HG02973 (cell line): ENCODE data around the gene SRPX.

Source experiments
- ATAC-seq: cut with Tn5 transposase; IDR thresholded peaks from one replicate; pipeline ENCODE4 v1.9.1; 2021; ENCODE audit warnings: moderate library complexity; ENCODE audit not compliant: unreplicated experiment

Gene SRPX

DNA sequence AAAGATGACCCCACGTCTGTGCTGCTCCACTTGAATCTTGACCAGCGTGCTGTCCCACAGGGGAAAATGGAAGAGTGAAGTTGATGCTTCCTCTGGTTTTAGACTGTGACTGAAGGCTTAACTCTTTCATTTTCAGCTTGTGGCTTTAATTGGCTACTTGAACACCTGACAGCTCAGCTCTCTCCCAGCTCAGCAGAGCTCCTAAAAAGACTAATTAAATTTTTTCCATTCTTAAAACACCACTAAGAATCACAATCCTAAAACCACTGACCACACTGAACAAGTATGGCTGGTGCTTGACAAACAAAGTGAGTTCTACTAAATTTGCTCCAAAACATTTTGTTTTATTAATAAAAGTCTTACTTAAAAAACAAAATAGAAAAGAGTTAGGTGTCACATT lies 71.7 kb downstream of the SRPX start:
- no peak for ATAC-seq

DNA sequence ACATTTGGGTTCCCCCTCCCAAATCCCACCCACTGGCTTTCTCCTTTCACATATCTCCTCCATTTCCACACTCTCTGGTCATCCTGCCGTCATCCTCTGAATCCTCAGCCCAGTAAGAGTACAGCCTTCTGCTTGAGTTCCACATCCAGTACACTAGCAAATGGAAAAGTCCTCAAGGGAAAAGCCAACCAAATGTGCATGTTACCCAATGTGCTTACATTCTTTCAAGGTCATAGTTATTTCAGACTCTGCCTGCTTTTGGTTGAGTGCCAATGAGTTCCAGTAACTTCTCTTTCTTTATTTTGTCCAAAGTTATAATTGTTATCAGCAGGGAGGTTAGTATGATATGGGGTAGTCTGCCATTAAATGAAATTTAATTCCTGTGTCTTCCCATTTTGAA lies 78.1 kb downstream of the SRPX start:
- no peak for ATAC-seq

DNA sequence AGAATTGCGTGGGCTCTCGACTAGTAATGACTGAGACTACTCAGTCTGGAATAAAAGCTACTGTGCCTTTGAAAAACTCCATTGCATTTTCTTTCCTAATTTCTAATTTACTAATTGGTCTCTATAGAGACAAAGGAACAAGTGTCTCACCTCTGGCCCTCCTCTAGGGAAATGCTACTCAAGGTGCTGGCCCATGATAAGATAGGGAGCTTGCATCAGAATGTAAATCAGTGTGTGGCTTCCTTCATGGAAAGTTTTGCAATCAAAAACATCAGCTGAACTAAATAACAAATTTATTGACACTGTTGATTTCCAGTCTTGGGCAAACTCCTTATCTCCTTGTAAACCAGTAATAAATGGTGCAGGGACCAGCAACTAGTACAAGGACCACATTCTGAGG lies 81.8 kb downstream of the SRPX start:
- ATAC-seq: no peak

DNA sequence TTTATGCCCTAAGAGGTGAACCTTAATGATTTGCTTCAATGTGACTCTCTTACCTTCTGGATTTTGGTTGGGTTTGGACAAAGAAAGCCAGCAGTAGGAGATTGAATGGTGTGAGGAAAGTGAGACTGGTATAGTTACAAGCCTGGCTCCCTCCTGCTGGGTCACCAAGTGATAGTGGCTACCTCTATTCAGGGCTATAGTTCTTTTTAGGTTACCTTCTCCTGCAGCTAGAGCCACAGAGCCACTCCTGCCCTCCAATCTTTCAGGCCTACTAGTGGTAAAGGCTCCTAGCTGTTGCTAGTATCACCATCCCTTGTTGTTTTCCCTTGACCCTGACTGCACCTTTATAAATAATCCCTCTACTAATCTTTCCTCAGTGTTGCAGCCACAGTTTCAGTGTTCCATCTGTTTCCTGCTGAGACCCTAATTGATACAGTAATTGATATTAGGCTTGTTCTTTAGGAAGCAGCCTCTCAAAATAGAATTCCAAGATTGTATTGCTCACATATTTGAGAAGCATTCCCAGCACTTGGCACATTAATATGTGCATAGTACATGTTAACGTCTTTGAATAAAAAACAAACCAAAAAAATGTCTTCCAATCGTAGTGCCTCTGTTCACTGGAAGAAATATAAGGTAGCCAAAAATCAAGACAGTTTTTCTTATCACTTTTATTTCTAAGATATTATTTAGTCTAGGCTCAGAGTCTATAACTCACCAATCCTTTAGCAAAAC lies 82.3 kb downstream of the SRPX start:
- no peak for ATAC-seq

DNA sequence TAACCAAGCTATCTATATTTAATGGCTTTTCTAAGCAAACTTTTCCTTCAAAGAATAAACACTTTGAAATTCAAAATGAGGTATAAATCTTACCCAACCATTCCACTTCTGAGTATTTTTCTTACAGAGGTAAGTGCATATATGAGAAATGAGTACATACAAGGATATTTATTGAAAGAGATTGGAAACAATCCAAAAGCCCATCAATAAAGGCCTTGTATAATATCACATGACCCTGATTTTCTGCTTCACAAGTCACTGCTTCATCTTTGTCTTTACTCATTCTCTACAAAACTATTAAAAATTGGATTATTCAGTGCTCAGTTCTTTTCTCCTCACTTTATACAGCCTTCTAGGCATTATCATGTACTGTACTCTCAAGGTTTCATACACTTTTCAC lies 91.3 kb downstream of the SRPX start:
- ATAC-seq: no peak

- no peak for ATAC-seq
Measured at GRCh38 chrX:38127961-38128360, 92.7 kb downstream of the SRPX start.

- ATAC-seq: no peak
Measured at GRCh38 chrX:38126179-38126578, 94.5 kb downstream of the SRPX start.

DNA sequence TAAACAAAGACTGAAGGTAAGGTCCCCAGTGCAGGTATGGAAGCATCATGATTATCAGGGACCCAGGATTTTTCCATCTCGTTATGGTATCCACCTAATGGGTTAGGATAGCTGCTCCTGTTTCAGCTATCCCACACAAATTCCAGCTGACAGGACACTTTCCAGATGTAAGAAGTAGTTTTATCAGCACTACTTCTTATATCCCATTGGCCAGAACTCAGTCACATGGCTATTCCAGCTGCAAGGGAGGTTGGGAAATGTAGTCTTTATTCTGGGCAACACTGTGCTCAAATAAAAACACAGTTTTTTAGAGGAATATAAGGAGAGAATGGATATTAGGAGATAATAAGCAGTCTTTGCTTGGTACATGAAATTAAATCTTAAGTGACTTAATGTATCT lies 96.7 kb downstream of the SRPX start:
- ATAC-seq: no peak

DNA sequence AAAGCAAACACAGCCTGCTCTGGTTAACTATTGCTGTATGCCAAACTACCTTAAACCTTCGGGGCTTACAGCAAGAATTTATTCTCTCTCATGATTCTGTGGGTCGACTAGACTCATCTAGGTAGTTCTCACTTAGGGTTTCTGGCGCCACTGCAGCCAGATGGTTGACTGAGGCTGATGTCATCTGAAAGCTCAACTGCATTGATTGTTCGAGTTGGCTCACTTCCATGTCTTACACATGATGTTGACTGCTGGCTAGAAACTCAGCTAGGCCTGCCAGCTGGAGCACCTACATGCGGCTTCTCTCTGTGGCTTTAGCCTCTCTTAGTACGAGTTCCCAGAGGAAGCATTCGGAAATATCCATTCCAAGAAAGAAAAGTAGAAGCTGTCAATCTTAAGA lies 103.2 kb downstream of the SRPX start:
- no peak for ATAC-seq

- ATAC-seq: no peak
Measured at GRCh38 chrX:38116706-38117105, 104.0 kb downstream of the SRPX start.

DNA sequence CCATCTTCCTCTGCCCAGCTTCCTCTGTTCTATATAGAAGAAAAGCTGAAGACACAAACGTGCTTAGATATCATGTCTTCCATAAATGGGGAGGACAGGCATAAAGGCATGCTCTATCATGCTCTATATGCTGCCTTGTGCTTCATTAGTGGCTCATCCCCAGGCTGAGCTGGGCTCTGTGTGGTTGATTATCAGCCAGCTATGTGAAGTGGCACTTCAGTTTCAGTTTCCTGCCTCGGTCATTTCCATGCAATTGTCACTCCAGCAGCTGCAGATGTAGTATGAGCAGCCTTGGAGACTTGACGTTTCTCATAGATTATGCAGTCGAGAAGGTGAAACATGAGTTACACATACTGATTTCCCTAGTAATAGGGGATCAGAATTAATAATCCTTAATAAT lies 108.1 kb downstream of the SRPX start:
- no peak for ATAC-seq

- no peak for ATAC-seq
Measured at GRCh38 chrX:38111196-38111595, 109.5 kb downstream of the SRPX start.

DNA sequence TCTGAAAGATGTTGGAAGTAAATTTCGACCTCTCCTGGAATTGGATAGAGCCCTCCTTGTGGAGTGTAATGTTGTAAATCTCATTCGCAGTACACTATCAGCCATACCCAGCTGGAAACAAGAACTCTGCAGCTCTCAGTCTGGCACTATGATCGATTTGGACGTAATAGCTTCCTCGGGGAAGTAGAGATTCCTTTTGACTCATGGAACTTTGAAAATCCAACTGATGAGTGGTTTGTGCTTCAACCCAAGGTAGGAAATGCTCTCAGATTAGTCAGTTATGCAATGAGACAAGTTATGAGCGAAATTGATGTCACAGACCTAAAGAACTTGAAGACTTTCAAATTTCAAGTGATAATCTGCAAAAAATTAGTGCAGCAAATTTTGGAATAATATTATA lies 110.4 kb downstream of the SRPX start:
- no peak for ATAC-seq

- ATAC-seq: no peak
Measured at GRCh38 chrX:38109042-38109898, 111.4 kb downstream of the SRPX start.

DNA sequence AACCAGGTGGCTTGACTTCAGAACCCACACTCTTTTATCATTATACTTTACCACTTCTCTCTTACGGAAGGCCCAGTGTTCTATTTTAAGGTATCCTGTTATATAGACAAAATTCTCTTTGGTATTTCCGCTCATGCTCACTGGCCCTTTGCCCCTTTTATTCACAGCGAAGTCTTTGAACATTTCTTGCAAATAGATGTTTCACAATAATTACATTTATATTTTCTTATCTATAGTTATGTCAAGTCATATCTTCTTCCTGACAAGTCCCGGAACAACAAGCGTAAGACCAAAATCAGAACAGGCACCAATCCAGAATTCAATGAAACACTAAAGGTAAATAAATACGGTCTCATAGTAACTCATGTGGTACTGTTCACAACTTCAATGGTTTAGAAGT lies 112.3 kb downstream of the SRPX start:
- ATAC-seq: no peak

- ATAC-seq: no peak
Measured at GRCh38 chrX:38106991-38107655, 113.5 kb downstream of the SRPX start.

DNA sequence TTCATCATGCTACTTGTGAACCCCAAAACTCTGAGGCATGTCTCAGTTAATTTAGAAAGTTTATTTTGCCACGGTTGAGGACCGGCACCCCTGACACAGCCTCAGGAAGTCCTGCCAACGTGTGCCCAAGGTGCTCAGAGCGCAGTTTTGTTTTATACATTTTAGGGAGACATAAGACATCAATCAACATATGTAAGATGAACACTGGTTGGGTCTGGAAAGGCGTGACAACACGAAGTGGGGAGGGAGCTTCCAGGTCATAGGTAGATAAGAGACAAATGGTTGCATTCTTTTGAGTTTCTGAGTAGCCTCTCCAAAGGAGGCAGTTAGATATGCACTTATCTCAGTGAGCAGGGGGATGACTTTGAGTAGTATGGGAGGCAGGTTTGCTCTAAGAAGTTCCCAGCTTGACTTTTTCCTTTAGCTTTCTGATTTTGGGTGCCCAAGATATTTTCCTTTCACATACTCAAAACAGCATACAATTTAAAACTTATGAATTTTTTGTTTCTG lies 115.4 kb downstream of the SRPX start:
- no peak for ATAC-seq

DNA sequence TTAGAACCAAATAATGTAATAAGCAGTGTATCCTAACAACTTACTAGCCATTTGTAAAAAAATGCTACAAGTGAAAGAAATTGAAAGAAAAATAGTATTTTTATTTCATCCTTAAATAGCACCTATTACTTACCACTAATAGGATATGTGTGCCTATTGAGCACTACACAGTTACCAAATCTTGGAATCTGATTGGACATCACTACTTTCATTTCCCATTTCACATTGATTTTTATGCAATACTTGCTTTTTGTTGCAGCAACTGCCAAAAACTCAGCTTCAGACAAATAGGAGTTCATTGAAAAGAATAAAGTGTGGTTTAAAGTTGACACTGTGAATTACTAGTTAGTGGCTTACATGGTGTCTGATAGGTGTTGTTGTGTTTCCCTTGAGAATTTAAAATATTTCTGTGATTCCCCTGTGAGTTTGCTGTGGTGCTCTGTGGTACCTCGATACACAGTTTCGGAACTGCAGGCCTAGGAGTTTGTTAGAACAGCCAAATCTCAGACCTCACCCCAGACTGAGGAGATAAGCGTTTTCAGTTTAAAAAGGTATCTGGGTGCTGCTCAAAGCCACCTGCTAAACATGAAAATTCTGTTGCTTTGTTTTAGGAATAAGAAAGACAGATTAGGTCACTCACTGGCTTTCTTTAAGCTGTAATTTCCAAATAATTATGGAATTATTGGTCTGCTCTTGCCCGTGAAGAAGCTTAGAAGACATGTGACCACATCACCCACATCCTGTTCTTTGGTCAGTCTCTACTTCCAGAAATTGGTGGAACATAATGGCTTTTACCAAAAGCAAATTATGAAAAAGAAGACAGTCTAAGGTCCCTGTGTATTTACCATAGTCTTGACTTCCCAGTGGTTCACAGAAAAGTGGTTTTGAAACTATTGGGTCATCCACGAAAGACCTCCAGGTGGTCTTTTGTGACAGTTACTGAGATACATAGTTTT lies 116.5 kb downstream of the SRPX start:
- peak; percentile 89 for ATAC-seq

DNA sequence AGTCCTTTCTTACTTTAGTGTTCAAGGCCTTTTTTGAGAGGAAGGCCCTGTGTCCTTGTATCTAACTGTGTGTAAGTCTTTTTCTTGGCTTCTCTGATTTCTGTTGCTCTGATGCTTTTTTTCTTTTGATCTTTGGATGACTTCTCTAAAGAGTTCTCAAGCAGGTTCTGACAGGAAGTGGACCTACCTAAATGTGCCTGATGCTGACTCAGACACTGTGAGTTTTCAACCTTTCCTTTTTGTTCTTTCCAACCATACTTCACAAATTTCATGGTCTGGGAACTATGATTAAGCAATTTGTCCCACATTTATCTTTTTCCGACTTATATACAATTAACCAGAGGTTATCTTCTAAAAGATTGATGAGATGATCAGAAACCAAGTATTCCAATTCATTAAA lies 117.8 kb downstream of the SRPX start:
- ATAC-seq: no peak

- ATAC-seq: no peak
Measured at GRCh38 chrX:38102240-38102639, 118.4 kb downstream of the SRPX start.

GRCh38 chrX:38099688-38100087 lies 121.0 kb downstream of the SRPX start:
- ATAC-seq: no peak
